H9 (cell line): Measurements from ENCODE around the gene SHISA7. TPM values are rescaled to one million over a fixed set of nuclear protein-coding genes. Genes with fewer than 3 reads are reported as not detected.

Source experiments
- DNase-seq: peaks from one replicate; pipeline ENCODE4 v3.0.0-alpha.2; 2017
- H2AFZ ChIP-seq: one replicate; pipeline ENCODE4 v1.6.1; 2013; ENCODE audit warnings: mild to moderate bottlenecking, low read length, control low read depth, moderate library complexity
- H2AK5ac ChIP-seq: 2 replicates; pipeline ENCODE4 v1.6.1; 2013; ENCODE audit warnings: low read length, control low read depth, mixed read lengths; ENCODE audit not compliant: insufficient read length
- H2BK120ac ChIP-seq: one replicate; pipeline ENCODE4 v1.6.1; 2013; ENCODE audit warnings: low read depth, mild to moderate bottlenecking, low read length, control low read depth, inconsistent platforms; ENCODE audit not compliant: poor library complexity, severe bottlenecking
- H2BK12ac ChIP-seq: 2 replicates; pipeline ENCODE4 v1.6.1; 2013; ENCODE audit warnings: low read length, control low read depth, mixed read lengths, low read depth; ENCODE audit not compliant: insufficient read length
- H2BK15ac ChIP-seq: 2 replicates; pipeline ENCODE4 v1.6.1; 2013; ENCODE audit warnings: low read depth, low read length, control low read depth
- H2BK20ac ChIP-seq: one replicate; pipeline ENCODE4 v1.6.1; 2013; ENCODE audit warnings: low read depth, mild to moderate bottlenecking, low read length, control low read depth, inconsistent platforms; ENCODE audit not compliant: poor library complexity, severe bottlenecking
- H2BK5ac ChIP-seq: 2 replicates; pipeline ENCODE4 v1.6.1; 2013; ENCODE audit warnings: low read length, control low read depth, mixed read lengths; ENCODE audit not compliant: insufficient read length
- H3K14ac ChIP-seq: 2 replicates; pipeline ENCODE4 v1.6.1; 2013; ENCODE audit warnings: low read length, control low read depth; ENCODE audit not compliant: insufficient read depth
- H3K18ac ChIP-seq: 2 replicates; pipeline ENCODE4 v1.6.1; 2013; ENCODE audit warnings: low read depth, mild to moderate bottlenecking, mixed read lengths, low read length, control low read depth; ENCODE audit not compliant: insufficient read length
- H3K23ac ChIP-seq: 2 replicates; pipeline ENCODE4 v1.6.1; 2013; ENCODE audit warnings: low read length, control low read depth, mixed read lengths, low read depth; ENCODE audit not compliant: insufficient read length
- H3K23me2 ChIP-seq: 2 replicates; pipeline ENCODE4 v1.6.1; 2013; ENCODE audit warnings: low read depth, mild to moderate bottlenecking, mixed read lengths, low read length, control low read depth; ENCODE audit not compliant: insufficient read length, poor library complexity, severe bottlenecking
- H3K27ac ChIP-seq: 2 replicates; pipeline ENCODE4 v1.5.1; 2013; ENCODE audit warnings: low read length, control low read depth, mixed read lengths, low read depth; ENCODE audit not compliant: insufficient read length
- H3K27me3 ChIP-seq: 2 replicates; pipeline ENCODE4 v1.6.1; 2013; ENCODE audit warnings: low read length, control low read depth, inconsistent platforms; ENCODE audit not compliant: insufficient read depth
- H3K4ac ChIP-seq: 2 replicates; pipeline ENCODE4 v1.6.1; 2013; ENCODE audit warnings: low read depth, mild to moderate bottlenecking, control low read depth, inconsistent platforms, low read length, moderate library complexity
- H3K4me1 ChIP-seq: 2 replicates; pipeline ENCODE4 v1.6.1; 2013; ENCODE audit warnings: low read length, control low read depth, inconsistent platforms; ENCODE audit not compliant: insufficient read depth
- H3K4me2 ChIP-seq: 2 replicates; pipeline ENCODE4 v1.6.1; 2013; ENCODE audit warnings: low read length, control low read depth, mixed read lengths; ENCODE audit not compliant: insufficient read length, insufficient read depth
- H3K56ac ChIP-seq: 2 replicates; pipeline ENCODE4 v1.6.1; 2013; ENCODE audit warnings: low read depth, mild to moderate bottlenecking, mixed read lengths, low read length, control low read depth; ENCODE audit not compliant: insufficient read length
- H3K79me1 ChIP-seq: 2 replicates; pipeline ENCODE4 v1.6.1; 2013; ENCODE audit warnings: low read depth, mild to moderate bottlenecking, moderate library complexity, low read length, control low read depth, inconsistent platforms; ENCODE audit not compliant: insufficient read depth, poor library complexity, severe bottlenecking
- H3K79me2 ChIP-seq: 2 replicates; pipeline ENCODE4 v1.6.1; 2013; ENCODE audit warnings: low read length, control low read depth, inconsistent platforms; ENCODE audit not compliant: insufficient read depth
- H3K9ac ChIP-seq: 2 replicates; pipeline ENCODE4 v1.6.1; 2013; ENCODE audit warnings: low read length, control low read depth, mixed read lengths; ENCODE audit not compliant: insufficient read length; ENCODE audit errors: extremely low read depth
- H3K9me3 ChIP-seq: one replicate; pipeline ENCODE4 v1.6.1; 2013; ENCODE audit warnings: low read depth, low read length, inconsistent platforms; ENCODE audit not compliant: control insufficient read depth
- H3T11ph ChIP-seq: one replicate; pipeline ENCODE4 v1.6.1; 2013; ENCODE audit warnings: mild to moderate bottlenecking, low read length, control low read depth, inconsistent platforms
- H4K20me1 ChIP-seq: one replicate; pipeline ENCODE4 v1.6.1; 2013; ENCODE audit not compliant: control insufficient read depth, insufficient read length, insufficient read depth
- H4K5ac ChIP-seq: 2 replicates; pipeline ENCODE4 v1.6.1; 2013; ENCODE audit warnings: low read depth, mild to moderate bottlenecking, mixed read lengths, low read length, control low read depth; ENCODE audit not compliant: insufficient read length
- H4K8ac ChIP-seq: replicated peaks from 2 replicates; pipeline ENCODE4 v1.6.1; 2013; ENCODE audit warnings: low read length, control low read depth, mixed read lengths, low read depth; ENCODE audit not compliant: insufficient read length
- H4K91ac ChIP-seq: 2 replicates; pipeline ENCODE4 v1.6.1; 2013; ENCODE audit warnings: low read depth, mild to moderate bottlenecking, moderate library complexity, mixed read lengths, low read length, control low read depth; ENCODE audit not compliant: insufficient read length
- H3K27ac Mint-ChIP-seq, 3 experiments: 2 replicates in 2 of 3; 3 replicates in 1 of 3; pipeline ENCODE4 v1.8.0; 2020 to 2021; ENCODE audit warnings: mixed read lengths in 3 of 3, mild to moderate bottlenecking in 1 of 3, moderate library complexity in 1 of 3
- H3K27me3 Mint-ChIP-seq: 2 replicates; pipeline ENCODE4 v1.8.0; 2021; ENCODE audit warnings: low read depth, mild to moderate bottlenecking, moderate library complexity, mixed read lengths
- H3K36me3 Mint-ChIP-seq, 3 experiments: 2 replicates in 2 of 3; 3 replicates in 1 of 3; pipeline ENCODE4 v1.8.0; 2020 to 2021; ENCODE audit warnings: low read depth in 3 of 3, mixed read lengths in 3 of 3; ENCODE audit not compliant: insufficient read depth in 1 of 3
- H3K4me1 Mint-ChIP-seq, 2 experiments: 2 replicates each; pipeline ENCODE4 v1.8.0; 2020; ENCODE audit warnings: mixed read lengths in 2 of 2
- H3K4me3 Mint-ChIP-seq, 2 experiments: 2 replicates in 1 of 2; 3 replicates in 1 of 2; pipeline ENCODE4 v1.8.0; 2020 to 2021; ENCODE audit warnings: mild to moderate bottlenecking in 2 of 2, mixed read lengths in 2 of 2, moderate library complexity in 1 of 2
- H3K9me3 Mint-ChIP-seq, 2 experiments: 2 replicates in 1 of 2; 3 replicates in 1 of 2; pipeline ENCODE4 v1.8.0; 2020; ENCODE audit warnings: mild to moderate bottlenecking in 2 of 2, mixed read lengths in 2 of 2, moderate library complexity in 1 of 2
- WGBS: extraction: QIAGEN DNeasy Blood & Tissue Kit; methylation state at CpG from one replicate; pipeline ENCODE4 v1.1.7; 2013; ENCODE audit warnings: missing lambda C conversion rate, low lambda C conversion rate, mixed read lengths; ENCODE audit not compliant: insufficient read length; ENCODE audit errors: extremely low coverage; 5-methylcytosine and 5-hydroxymethylcytosine counted together
- total RNA-seq: library from RNA; stranded (reverse); gene quantifications from 2 replicates; pipeline ENCODE4 v1.2.1, GENCODE V29; 2021
- TF ChIP-seq, protein P1 (sequence below): fragments of 200-600 bp; sonication (generic); conservative IDR thresholded peaks from 3 replicates; pipeline ENCODE4 v1.8.0; 2021; ENCODE audit warnings: antibody characterized with exemption, mild to moderate bottlenecking

The SHISA7 gene
- total RNA-seq, 1 experiment from 2014 or later = 0.31 TPM

DNA sequence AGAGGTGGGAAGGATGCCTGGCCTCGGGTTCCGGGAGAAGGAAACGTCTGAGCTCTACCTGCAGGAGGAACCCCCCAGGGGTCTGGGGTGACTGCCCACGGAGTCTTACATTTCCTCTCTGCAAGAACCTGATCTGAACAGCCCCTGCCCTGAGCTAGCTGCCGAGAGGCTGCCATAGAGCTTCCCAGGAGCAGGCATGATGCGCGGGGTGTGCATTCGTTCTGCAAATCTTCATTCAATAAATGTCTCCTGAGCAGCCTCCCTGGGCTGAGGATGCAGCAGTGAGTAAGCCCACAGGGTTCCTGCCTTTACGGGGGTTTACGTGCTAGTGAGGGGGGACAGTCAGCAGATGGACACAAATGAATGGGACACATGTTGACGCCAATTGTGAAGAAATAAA, 1.5 kb upstream of the SHISA7 start:
- no peak overlapping the region for H3K56ac ChIP-seq
- no peak overlapping the region for H3K18ac ChIP-seq
- H3K4me1 ChIP-seq = 0 out of 2 replicates have a peak, but pooled peaks cover 2% of the 10 kb centered on the region
- WGBS = no CpG with 5 or more reads among the region's 11 CpGs
- no peak overlapping the region for H4K91ac ChIP-seq
- no peak overlapping the region for H2BK12ac ChIP-seq
- H3K4me1 Mint-ChIP-seq = peaks cover 13 to 28% of the 10 kb centered on the region in 2 experiments
- H3K9me3 ChIP-seq = no peaks in the 10 kb centered on the region
- H3K27ac Mint-ChIP-seq = no peak overlapping the region
- H3K36me3 Mint-ChIP-seq = no peaks in the 10 kb centered on the region; a peak in 1 of 7 replicates
- H2BK15ac ChIP-seq = no peak overlapping the region
- H3K79me2 ChIP-seq = no peaks in the 10 kb centered on the region
- peaks cover 56% of the 10 kb centered on the region for H3K27me3 ChIP-seq
- no peak overlapping the region for H3K23ac ChIP-seq
- H4K20me1 ChIP-seq = no peaks in the 10 kb centered on the region
- H2AK5ac ChIP-seq = no peak overlapping the region
- H3K4me3 Mint-ChIP-seq = no peak overlapping the region; a peak in 1 of 5 replicates
- no peaks in the 10 kb centered on the region for H3K79me1 ChIP-seq
- no peak overlapping the region for H2BK120ac ChIP-seq
- no peak overlapping the region for H4K8ac ChIP-seq
- TF ChIP-seq, protein P1, sequence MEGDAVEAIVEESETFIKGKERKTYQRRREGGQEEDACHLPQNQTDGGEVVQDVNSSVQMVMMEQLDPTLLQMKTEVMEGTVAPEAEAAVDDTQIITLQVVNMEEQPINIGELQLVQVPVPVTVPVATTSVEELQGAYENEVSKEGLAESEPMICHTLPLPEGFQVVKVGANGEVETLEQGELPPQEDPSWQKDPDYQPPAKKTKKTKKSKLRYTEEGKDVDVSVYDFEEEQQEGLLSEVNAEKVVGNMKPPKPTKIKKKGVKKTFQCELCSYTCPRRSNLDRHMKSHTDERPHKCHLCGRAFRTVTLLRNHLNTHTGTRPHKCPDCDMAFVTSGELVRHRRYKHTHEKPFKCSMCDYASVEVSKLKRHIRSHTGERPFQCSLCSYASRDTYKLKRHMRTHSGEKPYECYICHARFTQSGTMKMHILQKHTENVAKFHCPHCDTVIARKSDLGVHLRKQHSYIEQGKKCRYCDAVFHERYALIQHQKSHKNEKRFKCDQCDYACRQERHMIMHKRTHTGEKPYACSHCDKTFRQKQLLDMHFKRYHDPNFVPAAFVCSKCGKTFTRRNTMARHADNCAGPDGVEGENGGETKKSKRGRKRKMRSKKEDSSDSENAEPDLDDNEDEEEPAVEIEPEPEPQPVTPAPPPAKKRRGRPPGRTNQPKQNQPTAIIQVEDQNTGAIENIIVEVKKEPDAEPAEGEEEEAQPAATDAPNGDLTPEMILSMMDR = no peak
- no peak overlapping the region for H3K9ac ChIP-seq
- peaks cover 0 to 5% of the 10 kb centered on the region in 2 experiments; a peak in 3 of 5 replicates for H3K9me3 Mint-ChIP-seq
- peaks cover 26% of the 10 kb centered on the region for H3K27me3 Mint-ChIP-seq
- H3K4ac ChIP-seq = no peak overlapping the region
- no peak overlapping the region for H2AFZ ChIP-seq
- no peak overlapping the region for H2BK5ac ChIP-seq
- H3K4me2 ChIP-seq = no peak overlapping the region
- no peak overlapping the region for H3K14ac ChIP-seq
- H3K27ac ChIP-seq = no peak overlapping the region
- H3T11ph ChIP-seq = no peak overlapping the region
- no peak for DNase-seq
- no peak overlapping the region for H2BK20ac ChIP-seq
- no peak overlapping the region for H4K5ac ChIP-seq
- peaks cover 21% of the 10 kb centered on the region for H3K23me2 ChIP-seq
